ENCODE results near the gene ADAMTSL1.

Gene ADAMTSL1

GRCh38 chr9:18706648-18707047, 232.7 kb downstream of the ADAMTSL1 start:
- TF ChIP-seq CTCF (IDR thresholded peaks at IDR 0.05; ENCODE audit: extremely low read depth, insufficient read depth, missing control alignments): no peak
- DNase-seq (ENCODE audit: low spot score): no peak
- in situ Hi-C loops (cut with MboI; ENCODE audit: low pct_unique_long_range_greater_than_20kb, low sequenced_read_pairs, unreplicated experiment): no loop called here

DNA sequence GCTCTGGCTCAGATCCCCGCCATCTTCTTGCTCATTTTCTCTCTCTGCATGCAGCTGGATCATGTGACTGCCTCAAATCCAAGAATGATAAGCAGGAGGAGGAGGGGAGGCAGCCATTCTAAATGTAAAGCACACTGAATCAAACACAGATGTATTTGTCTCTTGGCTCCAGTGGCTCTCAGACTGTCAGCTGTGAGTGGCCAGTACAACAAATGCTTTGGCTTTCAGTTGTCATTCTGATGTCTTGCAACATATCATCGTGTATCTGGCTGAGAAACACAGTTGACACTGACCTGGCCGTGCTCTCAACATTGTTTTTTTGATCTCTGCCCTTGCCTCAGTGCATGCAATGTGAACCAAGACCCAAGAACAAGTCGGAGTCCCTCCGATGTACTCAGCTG, 233.1 kb downstream of the ADAMTSL1 start:
- no peak for TF ChIP-seq CTCF (IDR thresholded peaks at IDR 0.05; ENCODE audit: extremely low read depth, insufficient read depth, missing control alignments)
- DNase-seq (ENCODE audit: low spot score): no peak
- in situ Hi-C loops (cut with MboI; ENCODE audit: low pct_unique_long_range_greater_than_20kb, low sequenced_read_pairs, unreplicated experiment): no loop called here

DNA sequence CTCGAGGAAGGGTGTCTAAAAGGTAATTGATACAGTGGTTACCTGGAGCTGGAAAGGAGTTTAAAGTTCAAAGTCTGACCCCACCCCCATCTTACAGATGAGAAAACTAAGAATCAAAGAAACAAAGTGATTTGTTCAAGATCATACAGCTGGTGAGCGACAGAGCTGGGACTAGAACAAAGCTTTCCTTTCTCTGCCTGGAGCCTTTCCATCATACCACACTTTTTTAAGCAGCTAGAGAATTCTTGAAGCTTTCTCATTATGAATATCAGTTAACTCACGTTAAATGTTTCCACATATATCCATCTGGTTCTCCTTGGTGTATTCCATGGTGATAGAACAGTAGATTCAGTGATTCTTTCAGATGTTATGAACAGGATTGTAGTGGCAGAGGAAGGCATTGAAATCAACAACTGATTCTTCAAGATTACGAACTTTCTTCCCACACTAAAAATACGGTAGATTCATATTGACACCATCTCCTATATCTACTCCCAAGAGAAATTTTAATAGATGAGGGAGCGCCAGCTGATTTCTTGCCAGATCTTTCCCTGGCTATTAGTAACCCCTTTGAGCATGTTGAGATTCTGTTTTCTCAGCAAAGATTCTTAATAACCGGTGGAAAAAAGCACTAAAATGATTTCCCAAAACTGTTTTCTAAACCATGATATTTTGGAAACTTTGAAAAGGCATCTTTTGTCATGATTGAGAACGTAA, 233.7 kb downstream of the ADAMTSL1 start:
- DNase-seq (ENCODE audit: low spot score): no peak
- in situ Hi-C loops (cut with MboI; ENCODE audit: low pct_unique_long_range_greater_than_20kb, low sequenced_read_pairs, unreplicated experiment): no loop called here
- no peak for TF ChIP-seq CTCF (IDR thresholded peaks at IDR 0.05; ENCODE audit: extremely low read depth, insufficient read depth, missing control alignments)

- in situ Hi-C loops (cut with MboI; ENCODE audit: low pct_unique_long_range_greater_than_20kb, low sequenced_read_pairs, unreplicated experiment): no loop called here
- TF ChIP-seq CTCF (IDR thresholded peaks at IDR 0.05; ENCODE audit: extremely low read depth, insufficient read depth, missing control alignments): no peak
These were observed 234.5 kb downstream of the ADAMTSL1 start for GRCh38 chr9:18708429-18708828.

GRCh38 chr9:18710065-18710464, 236.1 kb downstream of the ADAMTSL1 start:
- in situ Hi-C loops (cut with MboI; ENCODE audit: low pct_unique_long_range_greater_than_20kb, low sequenced_read_pairs, unreplicated experiment): no loop called here
- DNase-seq (ENCODE audit: low spot score): no peak
- TF ChIP-seq CTCF (IDR thresholded peaks at IDR 0.05; ENCODE audit: extremely low read depth, insufficient read depth, missing control alignments): no peak

More at GRCh38 chr9:18708429-18708828, 234.5 kb downstream of the ADAMTSL1 start:
- DNase-seq (ENCODE audit: low spot score): no peak

DNA sequence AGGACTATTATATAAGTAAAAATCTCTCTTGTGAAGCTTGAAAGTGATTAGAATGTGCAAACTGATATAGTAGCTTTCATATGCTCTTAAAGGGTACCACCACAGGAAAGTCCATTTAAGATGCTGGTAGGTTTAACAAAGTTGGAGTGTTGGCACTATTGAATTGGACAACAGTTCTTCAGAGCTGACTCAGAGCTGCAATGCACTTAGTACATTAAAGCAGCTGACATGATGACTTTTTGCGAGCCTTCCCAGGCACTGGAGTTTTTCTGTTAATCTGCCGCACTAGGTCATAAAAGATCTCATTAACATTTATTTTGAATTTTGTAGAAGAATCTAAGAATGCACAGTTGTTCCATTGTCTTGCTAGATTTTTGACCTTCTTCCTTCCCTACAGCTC, 243.8 kb downstream of the ADAMTSL1 start:
- in situ Hi-C loops (cut with MboI; ENCODE audit: low pct_unique_long_range_greater_than_20kb, low sequenced_read_pairs, unreplicated experiment): no loop called here
- DNase-seq (ENCODE audit: low spot score): no peak
- no peak for TF ChIP-seq CTCF (IDR thresholded peaks at IDR 0.05; ENCODE audit: extremely low read depth, insufficient read depth, missing control alignments)
